Mononuclear cell (primary cell): Measurements from ENCODE around the gene RGL4. TPM values are rescaled to one million over a fixed set of nuclear protein-coding genes. Genes with fewer than 3 reads are reported as not detected.

Source experiments
- H3K27me3 ChIP-seq: 2 replicates; pipeline ENCODE4 v1.6.0; 2011; ENCODE audit warnings: low read length, control low read depth; ENCODE audit not compliant: insufficient read depth
- H3K4me1 ChIP-seq: 2 replicates; pipeline ENCODE4 v1.5.1; 2011; ENCODE audit warnings: mild to moderate bottlenecking, low read length, control low read depth; ENCODE audit not compliant: insufficient read depth
- H3K4me3 ChIP-seq: 2 replicates; pipeline ENCODE4 v1.5.1; 2011; ENCODE audit warnings: mild to moderate bottlenecking, low read length, moderate library complexity
- H3K9me3 ChIP-seq: 2 replicates; pipeline ENCODE4 v1.5.1; 2011; ENCODE audit warnings: low read depth, mild to moderate bottlenecking, control low read depth, low read length
- total RNA-seq: library from RNA; depleted of rRNA; stranded (reverse); fragments of >200 nt; gene quantifications from one replicate; pipeline ENCODE4 v1.2.3, GENCODE V29; 2012

RGL4 gene
- total RNA-seq, 1 donor, result 9.2 TPM

GRCh38 chr22:23700706-23701105 is 9.9 kb downstream of the RGL4 start:
- no peak overlapping the region for H3K4me3 ChIP-seq
- no peaks in the 10 kb centered on the region for H3K27me3 ChIP-seq
- no peaks in the 10 kb centered on the region for H3K9me3 ChIP-seq
- H3K4me1 ChIP-seq, result peaks cover 39% of the 10 kb centered on the region

DNA sequence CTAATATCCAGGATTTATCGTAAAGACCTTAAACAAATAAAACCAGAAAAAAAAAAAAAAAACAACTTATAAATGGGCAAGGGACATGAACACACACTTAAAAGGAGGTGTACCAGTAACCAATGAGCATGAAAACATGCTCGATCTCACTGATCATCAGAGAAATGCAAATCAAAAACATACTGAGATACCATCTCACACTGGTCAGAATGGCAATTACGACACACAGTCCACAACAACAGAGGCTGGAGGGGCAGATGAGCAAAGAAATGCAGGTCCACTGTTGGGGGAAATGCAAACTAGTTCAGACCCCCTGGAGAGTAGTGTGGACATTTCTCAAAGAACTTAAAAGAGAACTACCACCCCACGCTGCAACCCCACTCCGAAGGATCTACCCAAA is 13.2 kb downstream of the RGL4 start:
- Histone ChIP-seq H3K4me3 (no peak overlapping the region), H3K4me1 (peaks cover 7% of the 10 kb centered on the region), H3K9me3 (no peaks in the 10 kb centered on the region), H3K27me3 (no peaks in the 10 kb centered on the region)

GRCh38 chr22:23704829-23705228 is 14.0 kb downstream of the RGL4 start:
- H3K27me3 ChIP-seq, result no peaks in the 10 kb centered on the region
- H3K4me3 ChIP-seq, result no peak overlapping the region
- H3K4me1 ChIP-seq, result peaks cover 7% of the 10 kb centered on the region
- H3K9me3 ChIP-seq, result no peaks in the 10 kb centered on the region

DNA sequence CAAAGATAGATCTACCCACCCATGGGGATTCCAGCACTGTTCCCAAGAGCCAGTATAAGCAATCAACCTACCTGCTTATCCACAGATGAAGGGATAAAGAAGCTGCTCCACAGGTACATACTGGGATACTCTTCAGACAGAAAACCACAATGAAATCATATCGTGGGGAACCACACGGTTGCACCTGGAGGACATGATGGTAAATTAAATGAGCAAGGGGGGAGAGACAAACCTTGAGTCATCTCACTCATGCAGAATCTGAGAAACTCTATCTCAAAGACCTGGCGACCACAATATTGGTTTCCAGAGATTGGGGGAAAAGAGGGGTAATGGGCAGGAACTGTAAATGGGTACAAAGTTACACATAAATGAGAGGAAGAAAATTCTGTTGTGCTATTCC is 14.5 kb downstream of the RGL4 start:
- H3K4me1 ChIP-seq, result peaks cover 7% of the 10 kb centered on the region
- H3K9me3 ChIP-seq, result no peaks in the 10 kb centered on the region
- no peaks in the 10 kb centered on the region for H3K27me3 ChIP-seq
- no peak overlapping the region for H3K4me3 ChIP-seq

DNA sequence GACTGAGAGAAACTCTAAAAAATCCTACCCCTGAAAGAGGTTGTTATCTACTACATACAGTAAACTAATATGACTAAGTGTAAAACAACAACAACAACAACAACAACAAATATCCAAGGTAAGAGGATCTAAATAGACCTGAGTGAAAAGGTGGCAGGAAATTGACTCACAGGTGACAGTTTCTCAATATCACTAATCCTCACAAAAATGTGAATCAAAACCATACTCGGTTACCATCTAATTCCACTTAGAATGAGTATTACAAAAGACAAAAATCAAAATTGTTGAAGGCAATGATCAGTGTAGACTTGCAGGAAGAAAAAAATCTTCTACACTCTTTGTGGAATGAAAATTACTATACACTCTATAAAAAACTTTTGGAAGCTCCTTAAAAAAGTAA is 17.5 kb downstream of the RGL4 start:
- no peaks in the 10 kb centered on the region for H3K9me3 ChIP-seq
- no peaks in the 10 kb centered on the region for H3K27me3 ChIP-seq
- peaks cover 7% of the 10 kb centered on the region for H3K4me1 ChIP-seq
- H3K4me3 ChIP-seq, result no peak overlapping the region

GRCh38 chr22:23709107-23709506 is 18.3 kb downstream of the RGL4 start:
- H3K27me3 ChIP-seq, result no peaks in the 10 kb centered on the region
- H3K9me3 ChIP-seq, result no peaks in the 10 kb centered on the region
- no peak overlapping the region for H3K4me3 ChIP-seq
- peaks cover 7% of the 10 kb centered on the region for H3K4me1 ChIP-seq

- Histone ChIP-seq H3K27me3 (no peaks in the 10 kb centered on the region), H3K4me3 (no peak overlapping the region), H3K9me3 (no peaks in the 10 kb centered on the region), H3K4me1 (peaks cover 14% of the 10 kb centered on the region)
Measured at GRCh38 chr22:23712256-23712655, 21.4 kb downstream of the RGL4 start.

GRCh38 chr22:23713696-23714595 is 23.1 kb downstream of the RGL4 start:
- no peaks in the 10 kb centered on the region for H3K9me3 ChIP-seq
- peaks cover 18% of the 10 kb centered on the region for H3K4me1 ChIP-seq
- H3K27me3 ChIP-seq, result no peaks in the 10 kb centered on the region
- no peak overlapping the region for H3K4me3 ChIP-seq

DNA sequence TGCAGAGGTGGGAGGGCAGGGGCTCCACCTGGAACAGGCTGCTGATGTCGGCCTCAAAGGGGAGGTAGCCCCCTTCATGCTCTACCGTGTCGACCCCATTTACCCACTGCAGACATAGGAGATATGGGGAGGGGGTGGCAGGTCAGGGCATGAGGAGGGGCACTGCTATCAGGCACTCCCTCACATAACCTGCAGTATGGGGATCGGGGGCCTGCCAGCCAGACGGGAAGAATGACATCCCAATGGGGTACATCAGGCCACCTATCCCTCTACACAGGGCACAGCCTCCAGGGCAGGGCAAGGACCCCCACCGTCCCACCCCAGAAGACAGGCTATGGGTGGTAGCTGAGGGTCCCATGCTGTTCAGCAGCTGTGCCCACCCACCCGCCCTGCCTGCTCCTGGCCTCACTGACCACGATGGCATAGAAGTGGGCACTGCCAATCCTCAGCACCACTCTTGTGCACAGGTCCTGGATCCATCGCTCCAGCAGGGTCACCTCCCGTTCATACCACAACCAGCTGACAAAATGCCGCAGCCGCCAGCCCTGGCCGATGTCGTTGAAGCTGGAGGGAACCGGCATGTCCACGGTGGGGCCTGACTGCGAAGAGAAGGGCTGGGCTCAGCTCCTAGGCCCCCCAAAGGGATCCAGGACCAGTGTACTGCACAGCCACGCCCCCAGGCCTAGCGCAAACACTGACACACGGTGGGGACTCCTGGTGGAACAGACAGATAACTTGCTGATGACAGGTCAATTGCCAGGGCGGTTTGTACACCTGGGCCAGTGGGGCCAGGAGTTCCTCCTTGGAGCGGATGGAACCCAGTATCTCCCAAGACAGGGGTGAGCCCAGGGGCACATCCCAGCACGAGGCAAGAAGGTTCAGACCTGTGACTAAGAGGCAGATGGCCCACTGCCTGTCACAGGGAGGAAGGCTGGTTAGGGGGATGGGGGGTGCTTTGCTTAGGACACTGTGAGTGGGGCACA is 24.1 kb downstream of the RGL4 start:
- H3K9me3 ChIP-seq, result no peaks in the 10 kb centered on the region
- no peaks in the 10 kb centered on the region for H3K27me3 ChIP-seq
- no peak overlapping the region for H3K4me3 ChIP-seq
- H3K4me1 ChIP-seq, result peaks cover 18% of the 10 kb centered on the region

DNA sequence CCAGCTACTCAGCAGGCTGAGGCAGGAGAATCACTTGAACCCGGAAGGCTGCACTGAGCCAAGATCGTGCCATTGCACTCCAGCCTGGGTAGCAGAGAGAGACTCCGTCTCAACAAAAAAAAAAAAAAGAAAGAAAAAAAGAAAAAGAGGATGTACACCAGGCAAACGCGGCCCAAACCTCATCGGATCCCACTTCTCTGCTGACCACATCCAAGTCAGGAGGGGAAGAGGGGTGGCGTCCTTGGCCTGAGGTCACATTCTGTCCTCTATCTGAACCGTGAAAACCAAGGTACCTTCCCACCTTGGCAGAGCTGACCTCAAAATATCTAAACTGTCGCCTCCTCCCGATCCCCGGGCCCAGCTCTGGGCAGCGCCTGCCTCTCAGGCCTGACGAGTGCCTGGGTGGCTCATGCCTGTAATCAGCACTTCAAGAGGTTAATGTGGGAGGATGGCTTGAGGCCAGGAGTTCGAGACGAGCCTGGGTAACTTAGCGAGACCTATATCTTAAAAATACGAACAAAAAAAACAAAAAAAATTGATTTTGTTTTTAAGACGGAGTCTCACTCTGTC is 25.1 kb downstream of the RGL4 start:
- no peaks in the 10 kb centered on the region for H3K9me3 ChIP-seq
- no peaks in the 10 kb centered on the region for H3K27me3 ChIP-seq
- no peak overlapping the region for H3K4me3 ChIP-seq

DNA sequence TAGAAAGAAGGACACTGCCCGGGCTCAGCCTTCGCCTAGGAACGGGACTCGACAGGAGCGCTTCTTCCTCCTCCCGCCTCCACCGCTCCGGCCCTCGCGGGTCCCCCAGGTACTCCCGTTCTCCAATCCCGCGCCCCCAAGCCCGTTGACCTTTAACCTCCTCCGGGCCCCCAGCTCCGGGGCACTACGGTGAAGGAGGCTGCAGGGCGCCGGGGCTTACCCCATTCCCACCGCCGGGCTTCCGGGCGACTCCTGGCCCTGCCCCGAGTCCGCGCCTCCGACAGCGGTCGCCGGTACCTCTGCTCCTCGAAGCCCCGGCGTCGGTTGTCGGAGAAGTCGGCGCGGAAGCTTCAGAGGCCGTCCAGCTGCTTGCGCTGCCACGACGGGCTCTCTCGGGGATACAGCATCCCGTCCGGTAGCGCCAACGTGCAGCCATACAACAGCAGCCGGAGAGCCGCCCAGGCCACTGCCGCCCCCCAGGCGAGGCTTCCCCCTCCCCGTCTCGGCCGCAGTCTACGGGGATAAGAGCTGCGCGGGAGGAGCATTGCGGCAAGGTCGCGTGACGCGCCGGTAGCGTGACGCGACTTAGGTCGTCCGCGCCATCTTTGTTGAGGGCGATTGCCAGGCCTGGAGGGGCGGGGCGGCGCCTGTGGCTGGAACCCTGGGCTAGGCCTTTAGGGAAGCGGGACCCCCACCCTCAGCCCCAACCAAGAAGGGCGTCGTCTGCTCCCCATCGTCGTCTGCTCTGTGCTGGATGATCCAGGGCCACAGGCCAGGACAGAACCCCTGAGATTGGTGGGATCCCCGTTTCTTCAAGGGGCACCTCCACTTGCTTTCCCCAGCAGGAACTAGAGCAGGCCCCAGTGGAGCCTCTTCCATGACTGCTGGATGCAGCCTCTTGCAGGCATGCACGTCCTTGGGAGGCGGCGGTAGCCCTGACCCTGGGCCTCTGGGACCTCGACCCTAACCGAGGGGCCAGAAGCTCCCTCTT is 26.3 kb downstream of the RGL4 start:
- peaks cover 18% of the 10 kb centered on the region for H3K4me1 ChIP-seq
- no peaks in the 10 kb centered on the region for H3K27me3 ChIP-seq
- H3K9me3 ChIP-seq, result no peaks in the 10 kb centered on the region
- H3K4me3 ChIP-seq, result peak overlapping the region; percentile 85

More for the DNA sequence above, 25.1 kb downstream of the RGL4 start:
- H3K4me1 ChIP-seq, result peaks cover 18% of the 10 kb centered on the region

GRCh38 chr22:23718371-23719165 is 27.8 kb downstream of the RGL4 start:
- no peak overlapping the region for H3K4me3 ChIP-seq
- H3K4me1 ChIP-seq, result peaks cover 18% of the 10 kb centered on the region
- no peaks in the 10 kb centered on the region for H3K27me3 ChIP-seq
- H3K9me3 ChIP-seq, result no peaks in the 10 kb centered on the region

DNA sequence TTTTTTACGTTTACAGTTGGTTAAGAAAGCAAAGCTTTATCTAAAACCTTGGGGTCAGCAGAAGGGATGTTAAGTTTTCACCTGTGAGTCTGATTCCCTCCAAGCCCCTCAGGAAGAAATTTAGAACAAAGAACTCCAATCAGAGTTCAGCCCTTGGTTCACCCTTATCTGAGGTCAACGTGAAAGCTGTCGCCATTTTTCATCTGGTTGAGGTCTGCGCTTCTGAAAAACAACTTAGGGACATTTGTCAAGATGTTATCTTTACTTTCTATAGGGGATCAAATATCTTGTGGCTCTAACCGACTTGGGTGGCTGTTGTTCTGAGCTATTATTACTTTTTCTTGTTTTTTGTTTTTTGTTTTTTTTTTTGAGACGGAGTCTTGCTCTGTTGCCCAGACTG is 30.0 kb downstream of the RGL4 start:
- Histone ChIP-seq H3K4me1 (peaks cover 14% of the 10 kb centered on the region), H3K4me3 (no peak overlapping the region), H3K9me3 (no peaks in the 10 kb centered on the region), H3K27me3 (no peaks in the 10 kb centered on the region)
